Activated CD4-positive, alpha-beta T cell treated with anti-CD3 and anti-CD28 coated beads, Interleukin-2, amount 50 U/mL, for 4 hours (primary cell): ENCODE results near the gene GRIK1.

Source experiments
- DNase-seq, 2 experiments: peaks; one replicate each; pipeline ENCODE4 v3.0.0-alpha.2; 2020

GRIK1 gene

GRCh38 chr21:29771491-29772066 lies 168.2 kb downstream of the GRIK1 start:
- DNase-seq: no peak

- DNase-seq: no peak
These were observed 176.1 kb downstream of the GRIK1 start for GRCh38 chr21:29763674-29764073.

- no peak for DNase-seq
These were observed 177.2 kb downstream of the GRIK1 start for GRCh38 chr21:29762570-29763082.

GRCh38 chr21:29753216-29753615 lies 186.6 kb downstream of the GRIK1 start:
- no peak for DNase-seq

GRCh38 chr21:29751473-29752185 lies 188.2 kb downstream of the GRIK1 start:
- no peak for DNase-seq

- no peak for DNase-seq
These were observed 189.8 kb downstream of the GRIK1 start for GRCh38 chr21:29749957-29750356.

- DNase-seq: no peak
These were observed 190.6 kb downstream of the GRIK1 start for GRCh38 chr21:29749223-29749622.

- DNase-seq: no peak
These were observed 191.2 kb downstream of the GRIK1 start for GRCh38 chr21:29748391-29749167.

GRCh38 chr21:29741761-29742160 lies 198.0 kb downstream of the GRIK1 start:
- no peak for DNase-seq

GRCh38 chr21:29739176-29739575 lies 200.6 kb downstream of the GRIK1 start:
- no peak for DNase-seq

GRCh38 chr21:29738730-29739129 lies 201.1 kb downstream of the GRIK1 start:
- DNase-seq: no peak

- no peak for DNase-seq
These were observed 202.6 kb downstream of the GRIK1 start for GRCh38 chr21:29737186-29737585.

GRCh38 chr21:29730281-29730680 lies 209.5 kb downstream of the GRIK1 start:
- no peak for DNase-seq

GRCh38 chr21:29726044-29726443 lies 213.8 kb downstream of the GRIK1 start:
- no peak for DNase-seq

- no peak for DNase-seq
These were observed 214.6 kb downstream of the GRIK1 start for GRCh38 chr21:29725025-29725736.

- no peak for DNase-seq
These were observed 217.8 kb downstream of the GRIK1 start for GRCh38 chr21:29721964-29722363.

GRCh38 chr21:29721221-29721620 lies 218.6 kb downstream of the GRIK1 start:
- no peak for DNase-seq

GRCh38 chr21:29719521-29719920 lies 220.3 kb downstream of the GRIK1 start:
- DNase-seq: no peak

GRCh38 chr21:29718081-29718815 lies 221.5 kb downstream of the GRIK1 start:
- no peak for DNase-seq

GRCh38 chr21:29717659-29718058 lies 222.1 kb downstream of the GRIK1 start:
- DNase-seq: no peak

- no peak for DNase-seq
These were observed 223.0 kb downstream of the GRIK1 start for GRCh38 chr21:29716753-29717152.

- no peak for DNase-seq
These were observed 224.7 kb downstream of the GRIK1 start for GRCh38 chr21:29715089-29715488.
